Measurements from ENCODE around the gene KMT2C.
"Not testable (repeated sequence)": the region's sequence is repeated elsewhere in the genome, so short reads cannot be mapped to it uniquely, and the experiment has no call there.

GRCh38 chr7:152236306-152236705 is 199.5 kb downstream of the KMT2C start:
- not testable (repeated sequence) for TF ChIP-seq CTCF (IDR thresholded peaks at IDR 0.05); ZFX (IDR thresholded peaks at IDR 0.05; ENCODE audit: borderline replicate concordance)
